Measurements from ENCODE around the gene TNNT1.

GRCh38 chr19:55146078-55146704, 2.8 kb downstream of the TNNT1 start:
- TF ChIP-seq CTCF (IDR thresholded peaks at IDR 0.05; ENCODE audit: extremely low read depth in 1 of 2, insufficient read depth in 1 of 2, low read depth in 1 of 2, low read length in 2 of 2), result peak; percentile 34 to 55
- no peak for TF ChIP-seq POLR2AphosphoS5 (IDR thresholded peaks at IDR 0.05; ENCODE audit: insufficient read depth, low read depth, low read length)
